CD14-positive monocyte (primary cell): Measurements from ENCODE around the gene MSRB3. TPM values are rescaled to one million over a fixed set of nuclear protein-coding genes. Genes with fewer than 3 reads are reported as not detected.

Experiments used
- DNase-seq, 3 donors: peaks; one replicate each; pipeline ENCODE4 v3.0.0-alpha.2; 2011 to 2022
- H2AFZ ChIP-seq: 2 replicates; pipeline ENCODE4 v1.6.0; 2012; ENCODE audit warnings: mild to moderate bottlenecking, low read depth, low read length, inconsistent platforms; ENCODE audit not compliant: insufficient read depth, poor library complexity, severe bottlenecking
- H3K27ac ChIP-seq, 2 donors: 1 replicate in 1 of 2; 2 replicates in 1 of 2; pipeline ENCODE4 v1.5.1; 2012 to 2013; ENCODE audit warnings: low read length in 2 of 2, control low read depth in 1 of 2, inconsistent platforms in 1 of 2, low read depth in 1 of 2, mild to moderate bottlenecking in 1 of 2
- H3K27me3 ChIP-seq, 2 donors: one replicate each; pipeline versions ENCODE4 v1.6.0 to v1.6.1; 2011 to 2013; ENCODE audit warnings: low read length in 2 of 2; ENCODE audit not compliant: control insufficient read depth in 2 of 2, insufficient read depth in 2 of 2
- H3K36me3 ChIP-seq, 2 donors: replicated peaks in 1 of 2; 1 replicate in 1 of 2; 2 replicates in 1 of 2; pipeline versions ENCODE4 v1.5.1 to v1.6.1; 2012 to 2013; ENCODE audit warnings: low read length in 2 of 2, control low read depth in 1 of 2, inconsistent platforms in 1 of 2, mild to moderate bottlenecking in 1 of 2; ENCODE audit not compliant: insufficient read depth in 2 of 2, control insufficient read depth in 1 of 2
- H3K4me1 ChIP-seq, 2 donors: 1 replicate in 1 of 2; 2 replicates in 1 of 2; pipeline versions ENCODE4 v1.5.1 to v1.6.1; 2012 to 2013; ENCODE audit warnings: low read length in 2 of 2, control low read depth in 1 of 2, inconsistent platforms in 1 of 2, mild to moderate bottlenecking in 1 of 2, moderate library complexity in 1 of 2; ENCODE audit not compliant: insufficient read depth in 2 of 2, control insufficient read depth in 1 of 2
- H3K4me2 ChIP-seq: replicated peaks from 2 replicates; pipeline ENCODE3; 2012; ENCODE audit warnings: low read length, moderate library complexity, mild to moderate bottlenecking; ENCODE audit not compliant: poor library complexity, severe bottlenecking; ENCODE audit errors: extremely low read depth
- H3K4me3 ChIP-seq, 3 experiments: fragments of 200-600 bp in 1 of 3; sonication (generic) in 1 of 3; replicated peaks in 1 of 3; 1 replicate in 2 of 3; 2 replicates in 1 of 3; pipeline ENCODE4 v1.5.1; 2011 to 2013; ENCODE audit warnings: low read length in 3 of 3, mild to moderate bottlenecking in 3 of 3, control low read depth in 2 of 3, low read depth in 2 of 3, inconsistent platforms in 1 of 3, moderate library complexity in 1 of 3
- H3K79me2 ChIP-seq: 2 replicates; pipeline ENCODE4 v1.6.0; 2012; ENCODE audit warnings: mild to moderate bottlenecking, control low read depth, inconsistent platforms, low read length, moderate library complexity; ENCODE audit not compliant: insufficient read depth
- H3K9ac ChIP-seq: 2 replicates; pipeline ENCODE4 v1.6.0; 2017; ENCODE audit warnings: low read length, mild to moderate bottlenecking; ENCODE audit not compliant: insufficient read depth, poor library complexity, severe bottlenecking
- H3K9me3 ChIP-seq, 2 donors: replicated peaks in 1 of 2; 1 replicate in 1 of 2; 2 replicates in 1 of 2; pipeline versions ENCODE4 v1.5.1 to v1.6.1; 2012 to 2013; ENCODE audit warnings: low read length in 2 of 2, control low read depth in 1 of 2; ENCODE audit not compliant: control insufficient read depth in 1 of 2, insufficient read depth in 1 of 2
- H4K20me1 ChIP-seq: 2 replicates; pipeline ENCODE4 v1.6.0; 2012; ENCODE audit warnings: mild to moderate bottlenecking, low read length, control low read depth, moderate library complexity; ENCODE audit not compliant: insufficient read depth
- H3K27ac Mint-ChIP-seq, 7 donors: one replicate each; pipeline ENCODE4 v1.8.0; 2020; ENCODE audit warnings: mild to moderate bottlenecking in 7 of 7, mixed read lengths in 7 of 7, moderate library complexity in 6 of 7, inconsistent platforms in 2 of 7
- H3K27me3 Mint-ChIP-seq, 3 donors: one replicate each; pipeline ENCODE4 v1.8.0; 2021 to 2022; ENCODE audit warnings: low read depth in 3 of 3, mild to moderate bottlenecking in 3 of 3, mixed read lengths in 3 of 3, moderate library complexity in 3 of 3, inconsistent platforms in 1 of 3
- H3K36me3 Mint-ChIP-seq, 2 donors: one replicate each; pipeline ENCODE4 v1.8.0; 2020; ENCODE audit warnings: mixed read lengths in 2 of 2, inconsistent platforms in 1 of 2, mild to moderate bottlenecking in 1 of 2
- H3K4me1 Mint-ChIP-seq: one replicate; pipeline ENCODE4 v1.8.0; 2020; ENCODE audit warnings: mild to moderate bottlenecking, mixed read lengths
- H3K4me3 Mint-ChIP-seq, 2 donors: one replicate each; pipeline ENCODE4 v1.8.0; 2020; ENCODE audit warnings: mild to moderate bottlenecking in 2 of 2, mixed read lengths in 2 of 2, moderate library complexity in 1 of 2
- H3K9me3 Mint-ChIP-seq, 7 donors: one replicate each; pipeline ENCODE4 v1.8.0; 2020 to 2022; ENCODE audit warnings: mixed read lengths in 7 of 7, mild to moderate bottlenecking in 6 of 7, moderate library complexity in 6 of 7, inconsistent platforms in 2 of 7
- WGBS: methylation state at CpG from one replicate; pipeline ENCODE4 v1.1.5; 2013; ENCODE audit warnings: missing lambda C conversion rate; ENCODE audit not compliant: insufficient coverage; 5-methylcytosine and 5-hydroxymethylcytosine counted together
- intact Hi-C, 2 donors: fragments of 100-400 bp; cut with micrococcal nuclease; formaldehyde crosslinking; loops; one replicate each; pipeline versions ENCODE4 v1.15.0 to v1.15.1; 2023
- polyA plus RNA-seq, 3 donors: library from polyadenylated mRNA; depleted of rRNA in 1 of 3; unstranded in 2 of 3; stranded (reverse) in 1 of 3; fragments of 300-500 nt in 2 of 3; fragments of >200 nt in 1 of 3; fragmentation: Illumina TruSeq in 2 of 3; gene quantifications; 1 replicate in 2 of 3; 2 replicates in 1 of 3; pipeline ENCODE4 v1.2.3, GENCODE V29; 2012 to 2021
- TF ChIP-seq, protein P1 (sequence below): fragments of 200-600 bp; IDR thresholded peaks from one replicate; pipeline ENCODE4 v1.8.0; 2022; ENCODE audit warnings: antibody characterized with exemption, mild to moderate bottlenecking

Gene MSRB3
- polyA plus RNA-seq, 3 donors: 0.25 to 1.1 (median 1.0) TPM

DNA sequence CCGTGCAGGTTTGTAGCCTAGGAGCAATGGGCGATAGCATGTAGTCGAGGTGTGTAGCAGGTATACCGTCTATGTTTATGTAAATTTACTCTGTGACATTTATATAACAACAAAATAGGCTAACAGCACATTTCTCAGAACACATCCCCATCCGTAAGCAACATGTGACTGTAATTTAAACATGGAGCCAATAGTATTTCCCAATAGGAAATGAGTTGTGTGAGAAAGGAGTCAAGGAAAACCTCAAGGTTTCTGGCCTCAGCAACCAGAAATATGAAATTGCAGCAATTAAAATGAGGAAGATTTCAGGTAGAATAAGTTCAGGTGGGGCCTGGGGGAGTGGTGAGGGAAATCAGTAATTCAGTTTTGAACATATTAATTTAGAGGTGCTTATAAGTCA, 136.0 kb downstream of the MSRB3 start:
- Mint-ChIP-seq H3K9me3 (peaks cover 0 to 7% (median 3%) of the 10 kb centered on the region in 7 donors), H3K4me3 (no peak overlapping the region), H3K36me3 (peaks cover 4 to 7% of the 10 kb centered on the region in 2 donors), H3K27ac (peak overlapping the region in 2 of 7 donors; percentile 13 to 35), H3K27me3 (peaks cover 0 to 3% (median 0%) of the 10 kb centered on the region in 3 donors), H3K4me1 (peaks cover 37% of the 10 kb centered on the region)
- H2AFZ ChIP-seq: no peak overlapping the region
- H4K20me1 ChIP-seq: no peaks in the 10 kb centered on the region
- intact Hi-C loops: no loop called here
- DNase-seq: no peak
- H3K27ac ChIP-seq: no peak overlapping the region
- no CpG with 5 or more reads among the region's 5 CpGs for WGBS
- H3K9me3 ChIP-seq: peaks cover 0 to 3% of the 10 kb centered on the region in 2 donors
- H3K4me3 ChIP-seq: no peak overlapping the region
- TF ChIP-seq, protein P1, sequence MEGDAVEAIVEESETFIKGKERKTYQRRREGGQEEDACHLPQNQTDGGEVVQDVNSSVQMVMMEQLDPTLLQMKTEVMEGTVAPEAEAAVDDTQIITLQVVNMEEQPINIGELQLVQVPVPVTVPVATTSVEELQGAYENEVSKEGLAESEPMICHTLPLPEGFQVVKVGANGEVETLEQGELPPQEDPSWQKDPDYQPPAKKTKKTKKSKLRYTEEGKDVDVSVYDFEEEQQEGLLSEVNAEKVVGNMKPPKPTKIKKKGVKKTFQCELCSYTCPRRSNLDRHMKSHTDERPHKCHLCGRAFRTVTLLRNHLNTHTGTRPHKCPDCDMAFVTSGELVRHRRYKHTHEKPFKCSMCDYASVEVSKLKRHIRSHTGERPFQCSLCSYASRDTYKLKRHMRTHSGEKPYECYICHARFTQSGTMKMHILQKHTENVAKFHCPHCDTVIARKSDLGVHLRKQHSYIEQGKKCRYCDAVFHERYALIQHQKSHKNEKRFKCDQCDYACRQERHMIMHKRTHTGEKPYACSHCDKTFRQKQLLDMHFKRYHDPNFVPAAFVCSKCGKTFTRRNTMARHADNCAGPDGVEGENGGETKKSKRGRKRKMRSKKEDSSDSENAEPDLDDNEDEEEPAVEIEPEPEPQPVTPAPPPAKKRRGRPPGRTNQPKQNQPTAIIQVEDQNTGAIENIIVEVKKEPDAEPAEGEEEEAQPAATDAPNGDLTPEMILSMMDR: no peak
- no peaks in the 10 kb centered on the region for H3K79me2 ChIP-seq
- no peak overlapping the region for H3K4me2 ChIP-seq
- H3K4me1 ChIP-seq: peaks cover 18 to 24% of the 10 kb centered on the region in 2 donors
- no peaks in the 10 kb centered on the region for H3K27me3 ChIP-seq
- no peak overlapping the region for H3K9ac ChIP-seq
- H3K36me3 ChIP-seq: no peaks in the 10 kb centered on the region

DNA sequence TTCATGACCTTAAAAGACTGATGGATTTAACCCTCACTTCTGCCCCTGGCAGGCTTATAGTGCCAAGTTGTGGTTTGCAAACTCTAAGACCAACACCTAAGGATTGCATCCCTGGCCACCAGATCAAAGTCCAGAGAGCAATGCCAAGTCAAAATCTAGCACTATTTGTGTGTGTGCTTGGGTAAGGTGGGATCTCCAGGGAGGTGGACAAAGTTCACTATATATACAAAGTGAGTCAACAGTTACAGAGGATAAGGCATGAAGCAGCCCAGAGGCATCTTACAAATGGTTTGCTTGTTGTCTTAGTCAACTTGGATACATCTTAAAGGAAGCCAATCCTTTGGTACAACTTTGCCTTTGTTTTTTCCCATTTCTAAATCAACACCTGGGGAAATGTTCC, 137.3 kb downstream of the MSRB3 start:
- Histone ChIP-seq H3K27ac (no peak overlapping the region), H3K27me3 (no peaks in the 10 kb centered on the region), H3K4me2 (no peak overlapping the region), H4K20me1 (no peaks in the 10 kb centered on the region), H2AFZ (no peak overlapping the region), H3K36me3 (no peaks in the 10 kb centered on the region), H3K9me3 (peaks cover 0 to 7% of the 10 kb centered on the region in 2 donors), H3K9ac (no peak overlapping the region), H3K4me3 (no peak overlapping the region), H3K79me2 (no peaks in the 10 kb centered on the region), H3K4me1 (peaks cover 10 to 15% of the 10 kb centered on the region in 2 donors)
- H3K27ac Mint-ChIP-seq: peak overlapping the region in 1 of 7 donors; percentile 62
- DNase-seq: no peak
- TF ChIP-seq, protein P1: no peak
- intact Hi-C loops: no loop called here
- no peak overlapping the region for H3K4me3 Mint-ChIP-seq
- H3K9me3 Mint-ChIP-seq: peaks cover 0 to 12% (median 6%) of the 10 kb centered on the region in 7 donors
- H3K4me1 Mint-ChIP-seq: peaks cover 25% of the 10 kb centered on the region
- peaks cover 0 to 6% (median 0%) of the 10 kb centered on the region in 3 donors for H3K27me3 Mint-ChIP-seq
- peaks cover 7% of the 10 kb centered on the region in 2 donors for H3K36me3 Mint-ChIP-seq
